ENCODE data around the gene AP1S1.
"Not testable (repeated sequence)": the region's sequence is repeated elsewhere in the genome, so short reads cannot be mapped to it uniquely, and the experiment has no call there.

Gene AP1S1

DNA sequence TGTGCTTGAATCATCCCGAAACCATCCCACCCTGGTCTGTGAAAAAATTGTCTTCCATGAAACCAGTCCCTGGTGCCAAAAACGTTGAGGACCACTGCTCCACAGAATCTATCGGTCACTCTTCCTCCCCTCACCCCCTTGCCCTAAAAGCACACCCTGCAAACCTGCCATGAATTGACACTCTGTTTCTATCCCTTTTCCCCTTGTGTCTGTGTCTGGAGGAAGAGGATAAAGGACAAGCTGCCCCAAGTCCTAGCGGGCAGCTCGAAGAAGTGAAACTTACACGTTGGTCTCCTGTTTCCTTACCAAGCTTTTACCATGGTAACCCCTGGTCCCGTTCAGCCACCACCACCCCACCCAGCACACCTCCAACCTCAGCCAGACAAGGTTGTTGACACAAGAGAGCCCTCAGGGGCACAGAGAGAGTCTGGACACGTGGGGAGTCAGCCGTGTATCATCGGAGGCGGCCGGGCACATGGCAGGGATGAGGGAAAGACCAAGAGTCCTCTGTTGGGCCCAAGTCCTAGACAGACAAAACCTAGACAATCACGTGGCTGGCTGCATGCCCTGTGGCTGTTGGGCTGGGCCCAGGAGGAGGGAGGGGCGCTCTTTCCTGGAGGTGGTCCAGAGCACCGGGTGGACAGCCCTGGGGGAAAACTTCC is 28.2 kb upstream of the AP1S1 start:
- no peak for DNase-seq

GRCh38 chr7:101126651-101127459 is 27.4 kb upstream of the AP1S1 start, which contains the start of gene SERPINE1:
TSS of gene SERPINE1 (plus strand) at chr7:101127104. CDS start at chr7:101128394, 1,290 bp downstream.
- DNase-seq, result peak; percentile 58

DNA sequence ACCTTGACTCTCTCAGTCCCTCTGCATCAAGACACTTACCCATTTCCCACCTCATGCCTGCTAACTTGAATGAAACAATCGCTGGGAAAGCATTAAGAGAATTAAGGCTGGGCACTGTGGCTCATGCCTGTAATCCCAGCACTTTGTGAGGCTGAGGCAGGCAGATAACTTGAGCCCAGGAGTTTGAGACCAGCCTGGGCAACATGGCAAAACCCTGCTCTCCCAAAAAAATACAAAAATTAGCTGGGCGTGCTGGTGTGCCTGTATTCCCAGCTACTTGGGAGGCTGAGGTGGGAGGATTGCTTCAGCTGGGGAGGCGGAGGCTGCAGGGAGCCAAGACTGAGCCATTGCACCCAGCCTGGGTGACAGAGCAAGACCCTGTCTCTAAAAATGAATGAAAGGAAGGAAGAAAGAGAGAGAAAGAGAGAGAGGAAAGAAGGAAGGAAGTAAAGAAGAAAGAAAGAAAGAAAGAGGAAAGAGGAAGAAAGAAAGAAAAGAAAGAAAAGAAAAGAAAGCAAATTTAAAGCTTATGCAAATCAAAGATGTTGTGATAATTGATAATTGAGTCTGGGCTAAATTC is 26.7 kb upstream of the AP1S1 start:
- no peak for DNase-seq

DNA sequence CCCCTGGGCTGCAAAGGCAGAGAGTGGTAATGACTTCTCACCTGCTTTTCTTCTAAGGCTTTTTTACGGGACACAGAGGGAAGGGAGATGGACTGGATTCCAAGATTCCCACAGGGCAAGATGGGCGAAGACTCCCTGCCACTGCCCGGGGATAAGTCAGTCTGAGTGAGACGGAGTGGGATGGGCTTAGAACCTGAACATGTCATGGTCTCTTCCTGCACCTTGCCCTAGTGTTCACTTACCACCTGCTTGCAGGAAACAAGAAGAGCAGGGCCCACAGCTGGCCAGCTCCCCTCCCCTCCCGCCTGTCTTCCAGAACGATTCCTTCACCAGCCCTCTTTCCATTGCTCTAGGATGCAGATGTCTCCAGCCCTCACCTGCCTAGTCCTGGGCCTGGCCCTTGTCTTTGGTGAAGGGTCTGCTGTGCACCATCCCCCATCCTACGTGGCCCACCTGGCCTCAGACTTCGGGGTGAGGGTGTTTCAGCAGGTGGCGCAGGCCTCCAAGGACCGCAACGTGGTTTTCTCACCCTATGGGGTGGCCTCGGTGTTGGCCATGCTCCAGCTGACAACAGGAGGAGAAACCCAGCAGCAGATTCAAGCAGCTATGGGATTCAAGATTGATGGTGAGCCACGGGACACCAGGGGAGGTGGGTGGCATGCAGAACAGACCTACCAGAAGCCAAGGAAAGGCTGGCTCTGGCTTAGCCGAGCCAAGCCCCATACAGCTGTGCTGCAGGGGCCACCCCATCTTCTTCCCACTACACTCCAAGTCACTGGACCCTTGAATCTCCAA is 26.0 kb upstream of the AP1S1 start:
- DNase-seq, result no peak

GRCh38 chr7:101129603-101130117 is 24.6 kb upstream of the AP1S1 start:
- DNase-seq, result no peak

GRCh38 chr7:101132626-101133600 is 21.4 kb upstream of the AP1S1 start:
- not testable (repeated sequence) for DNase-seq

DNA sequence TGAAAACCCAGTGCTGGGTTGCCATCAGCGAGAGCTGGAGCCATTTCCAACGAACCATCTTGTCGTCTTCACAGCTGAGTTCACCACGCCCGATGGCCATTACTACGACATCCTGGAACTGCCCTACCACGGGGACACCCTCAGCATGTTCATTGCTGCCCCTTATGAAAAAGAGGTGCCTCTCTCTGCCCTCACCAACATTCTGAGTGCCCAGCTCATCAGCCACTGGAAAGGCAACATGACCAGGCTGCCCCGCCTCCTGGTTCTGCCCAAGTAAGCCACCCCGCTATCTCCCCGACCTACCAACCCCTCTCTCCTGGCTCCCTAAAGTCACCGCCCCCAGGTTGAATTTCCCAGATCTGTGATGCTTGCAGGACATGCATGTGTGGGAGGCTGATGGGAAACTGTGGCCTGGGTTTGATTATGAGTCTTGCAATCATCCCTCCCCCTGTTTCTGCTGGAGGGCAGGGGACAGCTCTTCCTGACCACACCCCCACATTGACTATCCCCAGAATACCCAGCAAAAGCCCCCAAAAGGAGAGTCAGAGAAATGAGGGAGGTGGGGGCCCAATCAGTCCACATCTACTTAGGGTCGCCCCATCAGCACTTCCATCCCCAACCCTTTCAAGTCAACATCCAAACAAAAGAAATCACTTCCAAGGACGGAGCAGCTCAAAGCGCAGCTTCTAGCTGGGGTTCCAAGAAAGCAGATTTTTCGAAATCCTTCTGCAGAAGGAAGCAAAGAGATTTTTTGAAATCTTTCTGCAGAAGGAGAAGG is 20.5 kb upstream of the AP1S1 start:
- no peak for DNase-seq

DNA sequence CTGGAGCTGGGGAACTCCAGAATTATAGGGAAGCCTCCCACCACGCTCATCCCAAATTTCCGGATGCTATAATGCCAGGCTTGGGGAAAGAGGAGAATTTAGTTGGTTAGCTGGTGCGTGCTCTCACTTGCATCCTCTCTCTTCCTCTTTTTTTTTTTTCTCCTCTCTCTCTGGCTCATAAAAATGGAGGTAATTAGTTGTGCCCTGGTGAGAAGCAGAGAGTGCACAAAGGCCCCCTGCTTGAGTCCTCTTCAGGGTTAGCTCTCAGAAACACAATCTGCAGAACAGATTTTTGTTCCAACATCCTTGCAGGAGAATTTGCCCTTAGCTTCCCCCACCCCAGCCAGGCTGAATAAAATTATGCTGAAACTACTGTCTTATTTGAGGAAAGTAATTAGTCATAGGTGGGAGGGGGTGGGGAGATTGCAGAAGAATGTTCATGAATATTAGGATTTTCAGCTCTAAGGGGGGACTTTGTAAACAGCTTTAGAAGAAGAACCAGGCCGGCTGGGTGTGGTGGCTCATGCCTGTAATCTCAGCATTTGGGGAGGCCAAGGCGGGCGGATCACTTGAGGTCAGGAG is 19.8 kb upstream of the AP1S1 start:
- no peak for DNase-seq

- no peak for DNase-seq
Measured at GRCh38 chr7:101137651-101138212, 16.5 kb upstream of the AP1S1 start.

- peak; percentile 81 for DNase-seq
Measured at GRCh38 chr7:101138213-101138870, 15.9 kb upstream of the AP1S1 start.

DNA sequence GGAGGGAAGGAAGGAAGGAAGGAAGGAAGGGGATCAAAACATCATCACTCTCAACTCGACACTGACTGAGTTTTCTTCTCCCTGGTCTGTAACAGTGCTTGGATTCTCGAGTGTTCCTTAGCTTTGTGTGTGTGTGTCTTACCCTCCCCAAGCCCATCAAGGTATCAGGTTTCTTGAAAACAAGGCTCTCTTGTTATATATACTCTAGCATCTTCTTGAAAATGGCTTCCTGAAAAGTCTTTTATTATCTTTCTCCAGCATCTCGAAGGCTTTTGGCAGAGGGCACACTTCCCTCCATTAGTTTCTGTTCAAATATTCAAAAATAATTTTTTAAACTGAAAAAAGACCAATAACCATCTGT is 14.0 kb upstream of the AP1S1 start:
- DNase-seq, result no peak

GRCh38 chr7:101140746-101141382 is 13.4 kb upstream of the AP1S1 start:
- DNase-seq, result no peak

- DNase-seq, result no peak
Measured at GRCh38 chr7:101151908-101152651, 2.2 kb upstream of the AP1S1 start.

DNA sequence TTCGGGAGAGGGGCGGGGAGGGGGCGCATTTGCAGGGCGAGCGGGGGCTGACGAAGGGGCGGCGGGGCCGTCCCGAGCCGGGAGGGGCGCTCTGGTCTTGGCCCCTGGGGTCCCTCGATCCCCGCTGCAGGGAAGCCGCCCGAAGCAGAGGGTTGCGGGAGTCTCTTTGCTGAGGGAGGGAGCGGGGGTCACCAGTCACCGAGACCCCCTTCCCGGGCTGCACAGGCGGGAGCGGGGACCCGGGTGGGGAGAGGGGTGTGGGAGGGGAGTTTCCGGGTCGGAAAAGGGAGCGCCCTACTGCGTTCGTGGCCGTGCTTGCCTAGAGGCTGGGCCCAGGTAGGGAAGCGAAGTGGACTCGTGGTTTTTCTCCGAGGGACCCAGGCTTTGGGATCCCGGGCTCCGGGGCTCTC is 422 bp downstream of the AP1S1 start:
- DNase-seq, result no peak

GRCh38 chr7:101155303-101155702 is 1.0 kb downstream of the AP1S1 start:
- DNase-seq, result no peak

DNA sequence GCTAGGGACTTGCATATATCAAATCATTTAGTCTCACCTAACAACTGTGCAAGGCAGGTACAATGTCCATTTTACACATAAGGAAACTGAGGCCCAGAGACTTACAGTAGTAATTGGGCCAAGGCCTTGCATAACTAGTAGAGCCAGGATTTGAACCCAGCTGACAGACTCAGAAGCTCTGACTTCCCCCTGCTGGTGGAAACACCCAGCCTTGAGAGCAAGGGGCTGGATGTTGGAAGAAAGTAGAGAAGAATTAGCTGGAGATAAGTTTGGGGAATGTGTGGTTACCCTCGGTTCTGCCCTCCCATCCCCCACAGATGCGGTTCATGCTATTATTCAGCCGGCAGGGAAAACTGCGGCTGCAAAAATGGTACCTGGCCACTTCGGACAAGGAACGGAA is 2.0 kb downstream of the AP1S1 start:
- no peak for DNase-seq

DNA sequence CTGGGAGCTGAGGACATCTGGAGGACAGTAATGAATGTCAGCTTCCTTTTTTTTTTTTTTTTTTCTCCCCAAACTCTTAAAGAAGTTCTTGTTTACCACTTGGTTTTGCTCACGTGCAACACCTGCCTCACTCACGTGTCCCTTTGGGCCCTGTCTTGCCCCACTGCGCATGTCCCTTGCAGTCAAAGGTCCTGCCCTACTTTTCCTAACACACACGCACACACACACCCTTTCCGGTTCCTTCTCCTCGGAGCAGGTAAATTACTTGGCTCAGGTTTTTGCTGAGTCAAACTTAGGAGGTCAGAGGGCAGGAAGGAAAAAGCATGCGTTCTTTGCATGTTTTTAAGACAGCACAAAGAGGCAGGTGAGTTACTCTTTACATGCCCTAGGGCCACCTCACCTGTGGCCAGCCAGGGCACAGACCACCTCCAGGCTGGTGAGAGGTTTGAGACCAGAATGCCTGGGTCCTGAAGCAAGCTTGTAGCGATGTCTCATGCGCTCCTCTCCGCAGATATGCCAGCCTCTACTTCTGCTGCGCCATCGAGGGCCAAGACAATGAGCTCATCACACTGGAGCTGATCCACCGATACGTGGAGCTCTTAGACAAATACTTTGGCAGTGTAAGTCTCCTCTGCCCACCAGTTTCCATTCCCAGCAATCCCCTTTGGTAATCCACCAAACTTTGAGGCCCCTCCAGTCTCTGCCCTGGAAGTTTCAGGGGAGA is 2.8 kb downstream of the AP1S1 start:
- no peak for DNase-seq

Measured in CD4-positive, alpha-beta T cell treated with Interleukin-21 for 1 hour (primary cell).